ENCODE results near the gene CLCN1.

CLCN1 gene

DNA sequence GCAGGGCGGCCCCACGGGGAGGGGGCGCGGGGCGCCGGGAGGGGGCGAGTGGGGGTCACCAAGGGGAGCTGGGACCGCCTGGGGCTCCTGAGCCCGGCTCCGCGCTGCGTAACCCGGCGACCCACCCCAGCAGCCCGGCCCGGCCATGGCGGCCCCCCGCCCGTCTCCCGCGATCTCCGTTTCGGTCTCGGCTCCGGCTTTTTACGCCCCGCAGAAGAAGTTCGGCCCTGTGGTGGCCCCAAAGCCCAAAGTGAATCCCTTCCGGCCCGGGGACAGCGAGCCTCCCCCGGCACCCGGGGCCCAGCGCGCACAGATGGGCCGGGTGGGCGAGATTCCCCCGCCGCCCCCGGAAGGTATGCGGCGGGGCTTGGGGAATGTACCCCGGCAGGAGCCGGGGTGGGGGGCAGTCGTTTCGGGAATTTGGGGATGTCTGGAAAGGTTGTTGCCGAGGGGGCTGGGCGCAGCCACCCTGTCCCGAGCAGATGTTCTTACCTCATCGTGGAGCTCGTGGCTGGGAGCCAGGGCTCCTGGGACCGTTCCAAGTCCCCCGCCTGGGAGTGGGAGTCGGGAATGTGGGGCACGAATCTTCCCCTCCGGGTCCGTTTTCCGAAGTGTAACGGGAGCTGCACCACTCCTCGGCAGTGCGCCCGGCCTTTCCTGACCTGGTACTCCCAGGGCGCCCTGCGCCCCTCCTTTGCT is 65.7 kb downstream of the CLCN1 start:
- H3K27me3 ChIP-seq (ENCODE audit: insufficient read depth, low read length, poor library complexity): no peaks in the 10 kb centered on the region
- H4K20me1 ChIP-seq (ENCODE audit: insufficient read depth, low read length): no peaks in the 10 kb centered on the region
- H3K4me2 ChIP-seq (ENCODE audit: insufficient read depth, low read length): peak overlapping the region; percentile 100; the same call in 1 of the 2 replicates
- no peaks in the 10 kb centered on the region for H3K9me3 ChIP-seq (ENCODE audit: insufficient read depth, low read length, severe bottlenecking)
- no peak for TF ChIP-seq EZH2 (IDR thresholded peaks at IDR 0.05; ENCODE audit: borderline replicate concordance, low read depth, low read length, severe bottlenecking)
- TF ChIP-seq, protein P1, sequence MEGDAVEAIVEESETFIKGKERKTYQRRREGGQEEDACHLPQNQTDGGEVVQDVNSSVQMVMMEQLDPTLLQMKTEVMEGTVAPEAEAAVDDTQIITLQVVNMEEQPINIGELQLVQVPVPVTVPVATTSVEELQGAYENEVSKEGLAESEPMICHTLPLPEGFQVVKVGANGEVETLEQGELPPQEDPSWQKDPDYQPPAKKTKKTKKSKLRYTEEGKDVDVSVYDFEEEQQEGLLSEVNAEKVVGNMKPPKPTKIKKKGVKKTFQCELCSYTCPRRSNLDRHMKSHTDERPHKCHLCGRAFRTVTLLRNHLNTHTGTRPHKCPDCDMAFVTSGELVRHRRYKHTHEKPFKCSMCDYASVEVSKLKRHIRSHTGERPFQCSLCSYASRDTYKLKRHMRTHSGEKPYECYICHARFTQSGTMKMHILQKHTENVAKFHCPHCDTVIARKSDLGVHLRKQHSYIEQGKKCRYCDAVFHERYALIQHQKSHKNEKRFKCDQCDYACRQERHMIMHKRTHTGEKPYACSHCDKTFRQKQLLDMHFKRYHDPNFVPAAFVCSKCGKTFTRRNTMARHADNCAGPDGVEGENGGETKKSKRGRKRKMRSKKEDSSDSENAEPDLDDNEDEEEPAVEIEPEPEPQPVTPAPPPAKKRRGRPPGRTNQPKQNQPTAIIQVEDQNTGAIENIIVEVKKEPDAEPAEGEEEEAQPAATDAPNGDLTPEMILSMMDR (IDR thresholded peaks at IDR 0.05; ENCODE audit: borderline replicate concordance, extremely low read depth, low read length, poor library complexity, severe bottlenecking): no peak
- H3K4me3 ChIP-seq (ENCODE audit: low read depth in 1 of 2, low read length in 2 of 2): 0 out of 4 replicates have a peak overlapping the region, but pooled peaks of 1 of the 2 experiments have one; percentile 93
- no peak for ATAC-seq (ENCODE audit: insufficient read depth, low read depth)
- no peak overlapping the region for H3K27ac ChIP-seq (ENCODE audit: low read length)
- no peaks in the 10 kb centered on the region for H3K79me2 ChIP-seq (ENCODE audit: insufficient read depth, low read length)
- no peak overlapping the region for H2AFZ ChIP-seq (ENCODE audit: low read depth, low read length)
- DNase-seq: no peak
- H3K36me3 ChIP-seq (ENCODE audit: insufficient read depth, low read length): no peaks in the 10 kb centered on the region
- H3K4me1 ChIP-seq (ENCODE audit: insufficient read depth, low read length): peaks cover 21% of the 10 kb centered on the region
- peak overlapping the region; percentile 89; the same call in 1 of the 2 replicates for H3K9ac ChIP-seq (ENCODE audit: low read depth, low read length)

DNA sequence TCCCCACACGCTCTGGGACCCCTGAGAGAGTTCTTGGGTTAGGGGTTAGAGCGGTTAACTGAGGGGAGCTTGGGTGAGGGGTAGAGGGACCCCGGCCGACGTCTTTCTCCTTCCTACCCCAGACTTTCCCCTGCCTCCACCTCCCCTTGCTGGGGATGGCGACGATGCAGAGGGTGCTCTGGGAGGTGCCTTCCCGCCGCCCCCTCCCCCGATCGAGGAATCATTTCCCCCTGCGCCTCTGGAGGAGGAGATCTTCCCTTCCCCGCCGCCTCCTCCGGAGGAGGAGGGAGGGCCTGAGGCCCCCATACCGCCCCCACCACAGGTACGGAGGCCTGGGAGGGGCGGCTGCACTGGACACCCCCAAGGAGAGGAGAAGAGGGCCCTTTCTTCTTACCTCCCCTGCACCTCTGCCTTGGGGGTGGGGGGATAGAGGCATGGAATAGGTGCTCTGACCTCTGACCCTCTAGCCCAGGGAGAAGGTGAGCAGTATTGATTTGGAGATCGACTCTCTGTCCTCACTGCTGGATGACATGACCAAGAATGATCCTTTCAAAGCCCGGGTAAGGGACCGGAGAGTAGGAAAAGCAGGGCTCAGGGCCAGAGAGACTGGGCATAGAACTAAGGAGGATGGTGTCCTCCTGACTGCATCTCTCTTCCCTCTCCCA is 66.3 kb downstream of the CLCN1 start:
- ATAC-seq (ENCODE audit: insufficient read depth, low read depth) (no peak), DNase-seq (no peak)
- no peaks in the 10 kb centered on the region for H3K36me3 ChIP-seq (ENCODE audit: insufficient read depth, low read length)
- no peak overlapping the region for H2AFZ ChIP-seq (ENCODE audit: low read depth, low read length)
- no peak overlapping the region for H3K4me3 ChIP-seq (ENCODE audit: low read depth in 1 of 2, low read length in 2 of 2)
- TF ChIP-seq, protein P1 (IDR thresholded peaks at IDR 0.05; ENCODE audit: borderline replicate concordance, extremely low read depth, low read length, poor library complexity, severe bottlenecking): no peak
- TF ChIP-seq EZH2 (IDR thresholded peaks at IDR 0.05; ENCODE audit: borderline replicate concordance, low read depth, low read length, severe bottlenecking): no peak
- no peaks in the 10 kb centered on the region for H3K79me2 ChIP-seq (ENCODE audit: insufficient read depth, low read length)
- H3K27ac ChIP-seq (ENCODE audit: low read length): no peak overlapping the region
- H3K4me1 ChIP-seq (ENCODE audit: insufficient read depth, low read length): peaks cover 16% of the 10 kb centered on the region
- no peak overlapping the region for H3K4me2 ChIP-seq (ENCODE audit: insufficient read depth, low read length)
- no peaks in the 10 kb centered on the region for H4K20me1 ChIP-seq (ENCODE audit: insufficient read depth, low read length)
- no peak overlapping the region for H3K9ac ChIP-seq (ENCODE audit: low read depth, low read length)
- H3K9me3 ChIP-seq (ENCODE audit: insufficient read depth, low read length, severe bottlenecking): no peaks in the 10 kb centered on the region
- H3K27me3 ChIP-seq (ENCODE audit: insufficient read depth, low read length, poor library complexity): no peaks in the 10 kb centered on the region

DNA sequence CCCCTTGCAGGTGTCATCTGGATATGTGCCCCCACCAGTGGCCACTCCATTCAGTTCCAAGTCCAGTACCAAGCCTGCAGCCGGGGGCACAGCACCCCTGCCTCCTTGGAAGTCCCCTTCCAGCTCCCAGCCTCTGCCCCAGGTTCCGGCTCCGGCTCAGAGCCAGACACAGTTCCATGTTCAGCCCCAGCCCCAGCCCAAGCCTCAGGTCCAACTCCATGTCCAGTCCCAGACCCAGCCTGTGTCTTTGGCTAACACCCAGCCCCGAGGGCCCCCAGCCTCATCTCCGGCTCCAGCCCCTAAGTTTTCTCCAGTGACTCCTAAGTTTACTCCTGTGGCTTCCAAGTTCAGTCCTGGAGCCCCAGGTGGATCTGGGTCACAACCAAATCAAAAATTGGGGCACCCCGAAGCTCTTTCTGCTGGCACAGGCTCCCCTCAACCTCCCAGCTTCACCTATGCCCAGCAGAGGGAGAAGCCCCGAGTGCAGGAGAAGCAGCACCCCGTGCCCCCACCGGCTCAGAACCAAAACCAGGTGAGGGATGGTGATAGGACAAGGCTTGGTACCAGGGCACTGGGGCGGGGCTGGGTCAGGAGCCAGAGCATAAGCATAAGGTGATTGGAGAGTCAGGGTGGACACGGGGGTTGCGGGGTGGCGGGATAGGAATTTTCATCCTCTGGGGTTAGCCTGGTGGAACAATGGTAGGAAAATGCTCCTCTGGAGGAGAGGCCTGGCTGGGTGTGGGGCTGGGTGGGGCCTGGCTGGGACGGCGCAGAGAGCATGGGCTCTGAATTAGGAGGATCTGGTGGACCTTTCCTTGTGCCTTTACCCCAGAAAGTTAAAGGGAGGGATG is 67.1 kb downstream of the CLCN1 start:
- H3K9me3 ChIP-seq (ENCODE audit: insufficient read depth, low read length, severe bottlenecking): no peaks in the 10 kb centered on the region
- H3K27ac ChIP-seq (ENCODE audit: low read length): no peak overlapping the region
- H2AFZ ChIP-seq (ENCODE audit: low read depth, low read length): no peak overlapping the region
- ATAC-seq (ENCODE audit: insufficient read depth, low read depth): no peak
- H3K27me3 ChIP-seq (ENCODE audit: insufficient read depth, low read length, poor library complexity): no peaks in the 10 kb centered on the region
- DNase-seq: no peak
- H3K9ac ChIP-seq (ENCODE audit: low read depth, low read length): no peak overlapping the region
- no peak overlapping the region for H3K4me3 ChIP-seq (ENCODE audit: low read depth in 1 of 2, low read length in 2 of 2)
- H3K4me1 ChIP-seq (ENCODE audit: insufficient read depth, low read length): peaks cover 16% of the 10 kb centered on the region
- no peaks in the 10 kb centered on the region for H3K79me2 ChIP-seq (ENCODE audit: insufficient read depth, low read length)
- H4K20me1 ChIP-seq (ENCODE audit: insufficient read depth, low read length): no peaks in the 10 kb centered on the region
- H3K4me2 ChIP-seq (ENCODE audit: insufficient read depth, low read length): no peak overlapping the region
- H3K36me3 ChIP-seq (ENCODE audit: insufficient read depth, low read length): no peaks in the 10 kb centered on the region
- TF ChIP-seq, protein P1 (IDR thresholded peaks at IDR 0.05; ENCODE audit: borderline replicate concordance, extremely low read depth, low read length, poor library complexity, severe bottlenecking): no peak
- TF ChIP-seq EZH2 (IDR thresholded peaks at IDR 0.05; ENCODE audit: borderline replicate concordance, low read depth, low read length, severe bottlenecking): no peak
